GM18511 (cell line): ENCODE measurements around the gene LMO2.

Source experiments
- ATAC-seq: cut with Tn5 transposase; IDR thresholded peaks from one replicate; pipeline ENCODE4 v1.9.1; 2021; ENCODE audit warnings: mild to moderate bottlenecking, moderate library complexity; ENCODE audit not compliant: unreplicated experiment

LMO2 gene

GRCh38 chr11:33915526-33915925 lies 23.6 kb upstream of the LMO2 start:
- ATAC-seq: no peak

GRCh38 chr11:33913991-33914390 lies 22.1 kb upstream of the LMO2 start:
- no peak for ATAC-seq

GRCh38 chr11:33912405-33913361 lies 20.8 kb upstream of the LMO2 start:
- ATAC-seq: peak; percentile 91

GRCh38 chr11:33910958-33911339 lies 19.1 kb upstream of the LMO2 start:
- ATAC-seq: no peak

GRCh38 chr11:33910296-33910957 lies 18.6 kb upstream of the LMO2 start:
- no peak for ATAC-seq

- no peak for ATAC-seq
Observed at GRCh38 chr11:33909552-33909951, 17.7 kb upstream of the LMO2 start.

GRCh38 chr11:33909150-33909549 lies 17.3 kb upstream of the LMO2 start:
- ATAC-seq: no peak

GRCh38 chr11:33907421-33907820 lies 15.5 kb upstream of the LMO2 start:
- no peak for ATAC-seq

GRCh38 chr11:33906484-33907186 lies 14.8 kb upstream of the LMO2 start:
- no peak for ATAC-seq

DNA sequence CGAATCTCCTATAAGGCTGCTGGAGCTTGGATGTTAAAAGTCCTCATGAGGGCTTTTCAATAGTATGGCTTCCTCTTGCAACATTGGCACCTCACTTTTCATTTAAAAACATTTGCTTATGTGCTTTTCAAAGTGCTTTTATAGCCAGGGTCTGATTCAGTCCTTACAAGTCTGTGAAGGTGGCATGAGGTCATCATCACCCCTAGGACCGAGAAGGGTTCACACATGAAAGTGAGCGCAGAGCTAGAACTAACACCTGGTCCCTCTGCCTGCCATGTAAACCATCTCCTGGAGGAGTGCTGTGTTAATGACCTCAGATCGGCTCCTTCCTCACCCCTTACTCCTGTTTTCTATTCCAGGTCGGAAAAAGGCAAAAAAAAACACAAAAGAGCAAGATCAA lies 12.2 kb upstream of the LMO2 start:
- ATAC-seq: no peak

GRCh38 chr11:33900159-33900840 lies 8.4 kb upstream of the LMO2 start:
- ATAC-seq: no peak

DNA sequence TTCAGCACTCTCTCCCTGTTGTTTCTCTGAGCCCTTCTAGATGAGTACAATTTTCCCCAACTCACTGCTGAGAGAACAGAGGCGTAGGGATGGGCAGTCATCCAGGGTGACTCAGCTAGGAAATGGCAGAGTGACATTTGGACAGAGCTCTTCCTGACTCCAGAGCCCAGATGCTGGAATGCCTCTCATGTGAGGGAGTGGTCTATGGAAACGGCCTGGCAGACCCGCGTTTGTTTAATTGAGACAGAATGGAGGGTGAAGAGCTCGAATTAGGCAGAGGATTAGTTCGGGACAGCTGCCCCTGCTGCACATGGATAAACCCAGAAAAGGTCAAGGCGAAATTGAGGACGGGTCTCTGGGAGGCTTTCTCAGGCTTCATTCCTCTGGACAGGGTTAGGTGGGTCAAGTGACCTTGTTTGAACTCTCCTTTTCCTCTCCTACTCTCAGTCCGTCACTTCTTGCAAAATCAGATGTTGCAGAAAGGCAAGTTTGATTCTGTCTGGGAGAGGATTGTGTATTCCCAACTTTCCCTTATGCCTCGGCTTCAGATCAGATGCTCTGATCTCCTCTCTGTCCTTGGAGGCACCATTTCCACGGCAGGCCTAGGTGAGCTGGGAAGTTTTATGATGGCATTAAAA lies 7.6 kb upstream of the LMO2 start:
- ATAC-seq: no peak

- ATAC-seq: no peak
Observed at GRCh38 chr11:33898957-33899356, 7.1 kb upstream of the LMO2 start.

GRCh38 chr11:33897761-33898375 lies 6.0 kb upstream of the LMO2 start:
- no peak for ATAC-seq

DNA sequence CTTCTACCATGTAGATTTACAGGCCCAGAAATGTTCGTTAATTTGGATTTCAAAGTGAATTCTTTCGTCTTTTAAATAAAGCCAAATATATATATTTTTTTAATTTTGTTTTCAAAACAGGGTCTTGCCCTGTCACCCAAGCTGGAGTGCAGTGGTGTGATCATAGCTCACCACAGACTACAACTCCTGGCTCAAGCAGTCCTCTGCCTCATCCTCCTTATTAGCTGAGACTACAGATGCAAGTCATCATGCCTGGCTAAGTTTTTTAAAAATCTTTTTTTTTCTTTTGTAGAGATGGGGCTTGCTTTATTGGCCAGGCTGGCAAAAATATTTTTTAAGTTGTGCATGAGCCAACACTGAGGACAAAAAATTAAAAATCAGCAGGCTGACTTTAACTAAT lies 5.0 kb upstream of the LMO2 start:
- no peak for ATAC-seq

GRCh38 chr11:33895752-33896137 lies 3.9 kb upstream of the LMO2 start:
- no peak for ATAC-seq

GRCh38 chr11:33894398-33894746 lies 2.5 kb upstream of the LMO2 start:
- ATAC-seq: no peak

DNA sequence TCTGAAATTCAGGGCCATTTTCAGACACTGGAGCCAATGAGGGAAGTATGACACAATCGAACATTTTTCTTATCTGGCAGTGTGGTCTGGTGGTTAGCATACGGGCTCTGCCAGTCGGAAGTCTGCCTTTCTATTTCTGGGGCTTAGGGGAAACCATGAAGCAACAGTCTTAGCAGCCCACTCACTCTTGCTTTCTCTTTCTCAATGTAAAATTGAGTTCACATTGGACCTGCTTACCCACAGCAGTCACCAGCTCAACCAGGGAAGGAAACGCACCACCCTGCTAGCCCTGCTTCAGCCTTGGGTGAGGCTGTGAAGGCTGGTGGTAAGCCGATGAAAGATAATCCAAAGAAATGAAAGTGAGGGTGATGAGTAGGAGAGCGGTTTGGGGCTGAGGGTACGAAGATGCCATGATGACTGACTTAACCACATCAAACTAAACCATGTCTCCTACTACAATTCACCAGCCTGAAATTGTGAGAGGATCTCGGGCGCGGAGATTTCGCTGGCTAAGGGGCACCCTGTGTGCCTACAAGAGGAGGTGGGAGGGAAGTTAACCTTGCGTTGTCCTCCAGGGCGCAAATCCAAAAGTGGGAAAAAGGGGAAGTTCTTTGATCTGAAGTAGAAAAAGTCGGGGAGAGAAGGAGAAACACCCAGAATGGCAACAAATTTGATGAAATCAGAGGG lies 2.0 kb upstream of the LMO2 start:
- ATAC-seq: peak; percentile 94

DNA sequence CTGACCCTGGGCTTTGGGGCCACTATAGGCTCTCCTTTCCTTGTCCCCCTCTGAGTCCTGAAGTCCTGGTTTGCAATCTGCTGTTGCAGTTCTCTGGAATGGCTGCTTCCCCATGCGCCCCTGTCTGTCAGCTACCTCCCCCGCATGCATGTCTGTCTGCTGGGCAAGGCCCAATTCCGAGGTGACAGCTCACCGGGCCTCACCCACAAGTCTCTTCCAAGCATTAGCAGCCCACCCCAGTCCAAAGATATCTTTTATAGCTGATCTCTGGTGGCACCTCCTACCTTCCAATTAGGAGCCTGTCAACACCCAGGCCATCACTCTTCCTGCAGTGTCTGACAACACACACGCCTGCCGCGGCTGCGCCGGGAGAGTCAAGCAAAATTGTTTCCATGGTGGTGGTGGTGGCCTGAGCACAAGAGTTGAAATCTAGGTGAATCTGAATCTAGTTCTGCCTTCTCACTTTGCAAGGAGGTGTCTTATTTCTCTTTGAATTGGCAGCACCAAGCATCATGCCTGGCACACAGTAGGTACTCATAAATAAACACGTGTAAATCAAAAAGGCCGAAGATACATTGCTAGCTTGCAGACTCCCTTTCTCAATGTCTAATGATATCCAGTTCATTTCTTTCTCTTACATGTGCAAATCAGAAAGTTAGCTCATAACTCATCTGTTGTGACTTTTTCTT lies 1.2 kb upstream of the LMO2 start:
- no peak for ATAC-seq
